Measurements from ENCODE around the gene DLK1. TPM values are rescaled to one million over a fixed set of nuclear protein-coding genes. Genes with fewer than 3 reads are reported as not detected.
A peak's percentile ranks its signal among the peaks of the same experiment; 100 is the strongest.

The DLK1 gene
- total and polyA plus RNA-seq, 7 donors, result 0.36 to 1.2 (median 0.46) TPM; not detected in 4

DNA sequence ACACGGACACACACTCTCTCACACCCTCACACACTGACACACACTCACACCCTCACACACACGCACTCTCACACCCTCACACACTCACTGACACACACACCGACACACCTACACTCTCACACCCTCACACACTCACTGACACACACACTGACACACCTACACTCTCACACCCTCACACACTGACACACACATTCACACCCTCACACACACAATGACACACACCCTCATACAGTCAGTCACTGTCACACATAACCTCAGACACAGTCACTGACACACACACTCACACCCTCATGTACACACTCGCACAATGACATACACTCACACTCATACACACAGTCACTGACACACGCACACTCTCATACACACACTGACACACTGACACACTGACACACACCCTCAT lies 19.8 kb upstream of the DLK1 start:
- 82 to 91% methylated on average over 5 of the region's 5 CpGs for WGBS, 2 donors
- DNase-seq, result no peak
- Histone ChIP-seq H3K27ac (no peak overlapping the region), H3K36me3 (no peaks in the 10 kb centered on the region), H3K9me3 (no peaks in the 10 kb centered on the region), H3K4me1 (peaks cover 0 to 20% (median 19%) of the 10 kb centered on the region in 4 donors), H3K4me3 (no peak overlapping the region), H3K27me3 (no peaks in the 10 kb centered on the region)
- intact Hi-C loops (cut with DNase I), result loop anchor here (10.0 kb wide), 1 partner anchor 658 kb away; no protein-coding TSS in a partner anchor
- TF ChIP-seq EP300 (IDR thresholded peaks at IDR 0.05) (no peak), POLR2AphosphoS5 (IDR thresholded peaks at IDR 0.05) (no peak), POLR2A (IDR thresholded peaks at IDR 0.05) (no peak)
- TF ChIP-seq, protein P1, sequence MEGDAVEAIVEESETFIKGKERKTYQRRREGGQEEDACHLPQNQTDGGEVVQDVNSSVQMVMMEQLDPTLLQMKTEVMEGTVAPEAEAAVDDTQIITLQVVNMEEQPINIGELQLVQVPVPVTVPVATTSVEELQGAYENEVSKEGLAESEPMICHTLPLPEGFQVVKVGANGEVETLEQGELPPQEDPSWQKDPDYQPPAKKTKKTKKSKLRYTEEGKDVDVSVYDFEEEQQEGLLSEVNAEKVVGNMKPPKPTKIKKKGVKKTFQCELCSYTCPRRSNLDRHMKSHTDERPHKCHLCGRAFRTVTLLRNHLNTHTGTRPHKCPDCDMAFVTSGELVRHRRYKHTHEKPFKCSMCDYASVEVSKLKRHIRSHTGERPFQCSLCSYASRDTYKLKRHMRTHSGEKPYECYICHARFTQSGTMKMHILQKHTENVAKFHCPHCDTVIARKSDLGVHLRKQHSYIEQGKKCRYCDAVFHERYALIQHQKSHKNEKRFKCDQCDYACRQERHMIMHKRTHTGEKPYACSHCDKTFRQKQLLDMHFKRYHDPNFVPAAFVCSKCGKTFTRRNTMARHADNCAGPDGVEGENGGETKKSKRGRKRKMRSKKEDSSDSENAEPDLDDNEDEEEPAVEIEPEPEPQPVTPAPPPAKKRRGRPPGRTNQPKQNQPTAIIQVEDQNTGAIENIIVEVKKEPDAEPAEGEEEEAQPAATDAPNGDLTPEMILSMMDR (IDR thresholded peaks at IDR 0.05), result no peak

DNA sequence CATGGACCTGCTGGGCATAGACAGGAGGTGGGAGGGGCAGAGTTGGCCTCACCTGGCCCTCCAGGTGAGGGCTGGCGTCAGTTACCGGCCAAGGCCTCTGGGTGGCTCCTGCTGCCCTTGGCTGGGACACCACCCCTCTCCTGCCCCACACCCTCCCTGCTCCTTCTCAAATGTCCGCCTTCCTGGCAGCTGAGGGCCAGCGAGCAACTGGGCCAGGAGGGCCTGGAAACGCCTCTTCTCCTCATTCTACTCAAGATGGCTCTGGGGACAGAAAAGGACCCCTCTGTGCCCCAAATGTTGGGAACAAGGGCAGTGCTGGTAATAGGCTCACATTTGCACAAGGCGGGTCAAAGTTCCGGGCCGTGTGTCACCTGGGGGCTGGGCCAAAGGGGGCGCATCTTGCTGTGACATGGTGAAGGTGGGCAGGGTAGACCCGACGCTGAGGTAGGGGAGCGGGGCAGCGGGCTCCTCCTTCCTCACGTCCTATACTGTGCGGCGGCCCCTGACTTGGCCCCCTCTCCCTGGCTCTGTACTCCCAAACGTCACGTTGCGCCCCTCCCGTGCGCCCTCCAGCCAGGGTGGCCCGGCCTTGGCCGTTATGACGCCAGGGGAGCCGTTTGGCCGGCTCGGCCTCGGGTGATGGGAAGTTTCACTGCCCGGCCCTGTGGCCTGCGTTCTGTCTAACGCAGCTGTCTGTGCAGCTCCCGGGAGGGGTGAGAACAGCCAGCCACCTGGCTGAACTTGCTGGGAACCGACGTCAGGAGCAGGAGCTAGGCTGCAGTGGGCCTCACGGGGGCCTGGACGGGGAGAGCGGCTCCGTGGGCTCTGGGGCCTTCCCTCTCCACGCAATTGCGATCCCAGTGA lies 18.0 kb upstream of the DLK1 start:
- intact Hi-C loops (cut with DNase I), result loop anchor here (10.0 kb wide), 1 partner anchor 656 kb away; no protein-coding TSS in a partner anchor
- DNase-seq, result peak; percentile 89
- Histone ChIP-seq H3K9me3 (no peaks in the 10 kb centered on the region), H3K4me3 (peak overlapping the region in 3 of 4 donors; percentile 0 to 41 (median 32)), H3K4me1 (peaks cover 0 to 20% (median 19%) of the 10 kb centered on the region in 4 donors), H3K36me3 (no peaks in the 10 kb centered on the region), H3K27ac (peak overlapping the region in 3 of 4 donors; percentile 15 to 80 (median 78)), H3K27me3 (no peaks in the 10 kb centered on the region)
- WGBS, 2 donors, result 18 to 64% methylated on average over 40 of the region's 40 CpGs
- TF ChIP-seq, protein P1 (IDR thresholded peaks at IDR 0.05), result peak in 2 of 4 experiments; percentile 5 to 9
- peak; percentile 41 to 95 (median 86) for TF ChIP-seq EP300 (IDR thresholded peaks at IDR 0.05)
- TF ChIP-seq POLR2A (IDR thresholded peaks at IDR 0.05), result no peak
- TF ChIP-seq POLR2AphosphoS5 (IDR thresholded peaks at IDR 0.05), result peak; percentile 80 to 98 (median 92)

DNA sequence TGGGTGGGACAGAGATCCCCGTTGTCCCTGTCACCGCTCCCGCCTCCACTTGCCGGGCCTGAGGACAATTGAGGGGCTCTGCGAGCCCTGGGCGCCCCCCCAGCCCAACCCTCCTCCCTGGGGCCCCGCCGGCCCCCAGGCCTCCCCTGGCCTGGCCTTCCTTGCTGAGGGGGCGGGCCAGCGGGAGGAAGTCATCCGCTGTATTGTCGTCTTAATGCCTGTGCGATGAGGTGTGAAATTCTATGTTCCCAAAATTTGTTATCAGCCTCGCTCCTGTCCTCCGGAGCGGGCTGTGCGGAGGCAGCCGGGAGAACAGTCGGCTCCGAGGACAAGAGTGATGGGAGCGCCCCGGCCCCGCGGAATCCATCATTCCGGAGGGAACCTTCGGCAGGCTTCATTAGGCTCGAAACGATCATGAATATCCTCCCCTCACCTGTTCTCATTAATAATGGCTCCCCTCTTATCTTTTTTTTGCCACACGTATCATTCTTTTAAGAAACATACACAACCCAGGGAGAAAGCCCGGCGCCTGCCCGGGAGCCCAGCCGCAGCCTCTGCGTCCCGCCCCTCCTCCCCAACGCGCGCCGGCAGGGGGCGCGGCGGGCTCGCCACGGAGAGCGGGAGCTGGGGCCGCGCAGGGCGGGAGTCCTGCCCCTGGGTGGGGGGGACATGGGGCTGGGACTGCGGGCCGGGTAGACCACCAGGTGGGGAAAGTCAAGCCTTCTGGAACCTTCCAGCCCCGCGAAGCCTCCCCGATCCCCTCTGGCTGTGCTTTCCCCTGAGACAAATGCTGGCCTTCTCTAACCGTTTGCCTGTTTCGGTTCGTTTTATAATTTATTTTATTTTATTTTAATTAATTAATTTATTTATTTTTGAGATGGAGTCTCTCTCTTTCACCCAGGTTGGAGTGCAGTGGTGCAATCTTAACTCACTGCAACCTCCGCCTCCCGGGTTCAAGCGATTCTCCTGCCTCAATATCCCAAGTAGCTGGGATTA lies 17.1 kb upstream of the DLK1 start:
- H3K27me3 ChIP-seq, result no peaks in the 10 kb centered on the region
- 19 to 35% methylated on average over 59 of the region's 59 CpGs for WGBS, 2 donors
- peaks cover 0 to 20% (median 19%) of the 10 kb centered on the region in 4 donors for H3K4me1 ChIP-seq
- intact Hi-C loops (cut with DNase I), result loop anchor here (10.0 kb wide), 1 partner anchor 655 kb away; no protein-coding TSS in a partner anchor
- H3K4me3 ChIP-seq, result peak overlapping the region in 3 of 4 donors; percentile 0 to 41 (median 32)
- H3K27ac ChIP-seq, result peak overlapping the region in 3 of 4 donors; percentile 15 to 80 (median 78)
- DNase-seq, result no peak
- H3K36me3 ChIP-seq, result no peaks in the 10 kb centered on the region
- H3K9me3 ChIP-seq, result no peaks in the 10 kb centered on the region
- TF ChIP-seq, protein P1 (IDR thresholded peaks at IDR 0.05), result peak in 2 of 4 experiments; percentile 55 to 59
- no peak for TF ChIP-seq POLR2AphosphoS5 (IDR thresholded peaks at IDR 0.05)
- no peak for TF ChIP-seq POLR2A (IDR thresholded peaks at IDR 0.05)
- TF ChIP-seq EP300 (IDR thresholded peaks at IDR 0.05), result no peak

DNA sequence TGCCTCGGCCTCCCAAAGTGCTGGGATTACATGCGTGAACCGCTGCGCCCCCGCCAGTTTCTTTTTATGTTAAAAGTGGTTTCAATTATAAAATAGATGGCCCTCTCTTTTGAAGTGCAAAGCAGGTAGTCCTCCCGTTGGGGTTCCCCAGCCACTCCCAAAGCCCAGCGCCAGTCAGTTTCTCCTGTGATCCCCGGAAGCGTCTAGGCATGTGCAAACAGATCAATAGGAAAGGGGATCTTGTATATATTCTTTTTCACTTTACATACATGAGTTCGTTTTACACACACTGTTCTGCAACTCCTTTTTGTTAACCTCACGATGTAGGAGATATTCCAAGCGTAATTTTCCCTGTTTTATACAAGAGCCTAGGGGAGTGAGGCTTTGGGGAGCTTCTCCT lies 16.3 kb upstream of the DLK1 start:
- intact Hi-C loops (cut with DNase I), result no loop called here
- no peaks in the 10 kb centered on the region for H3K9me3 ChIP-seq
- WGBS, 2 donors, result 82 to 87% methylated on average over 12 of the region's 12 CpGs
- TF ChIP-seq EP300 (IDR thresholded peaks at IDR 0.05) (no peak), POLR2AphosphoS5 (IDR thresholded peaks at IDR 0.05) (no peak), POLR2A (IDR thresholded peaks at IDR 0.05) (no peak)
- TF ChIP-seq, protein P1 (IDR thresholded peaks at IDR 0.05), result no peak
- H3K4me3 ChIP-seq, result no peak overlapping the region
- H3K36me3 ChIP-seq, result no peaks in the 10 kb centered on the region
- H3K27me3 ChIP-seq, result no peaks in the 10 kb centered on the region
- no peak for DNase-seq
- H3K4me1 ChIP-seq, result peaks cover 0 to 20% (median 19%) of the 10 kb centered on the region in 4 donors
- H3K27ac ChIP-seq, result no peak overlapping the region

All from sigmoid colon (tissue), 7 donors.